Gastrocnemius medialis (tissue), 4 donors: ENCODE data around the gene SLC25A21. TPM values are rescaled to one million over a fixed set of nuclear protein-coding genes. Genes with fewer than 3 reads are reported as not detected.

ENCODE experiments used
- ATAC-seq, 2 donors: fragments of 150-250 bp; one replicate each; pipeline ENCODE4 v1.9.1; 2016
- DNase-seq, 2 donors: peaks; one replicate each; pipeline ENCODE4 v3.0.0-alpha.2; 2019
- H3K27ac ChIP-seq, 4 donors: fragments of 200-600 bp; sonication (generic); 1 replicate in 1 of 4; 2 replicates in 3 of 4; pipeline ENCODE4 v1.5.1; 2016 to 2018; ENCODE audit warnings: mild to moderate bottlenecking in 2 of 4, moderate library complexity in 1 of 4
- H3K27me3 ChIP-seq, 3 donors: fragments of 200-600 bp; sonication (generic) in 2 of 3; 1 replicate in 1 of 3; 2 replicates in 2 of 3; pipeline versions ENCODE4 v1.5.1 to v1.6.0; 2016 to 2019; ENCODE audit warnings: mild to moderate bottlenecking in 1 of 3, moderate library complexity in 1 of 3
- H3K36me3 ChIP-seq, 2 donors: fragments of 200-600 bp; sonication (generic) in 1 of 2; one replicate each; pipeline ENCODE4 v1.5.1; 2017 to 2018
- H3K4me1 ChIP-seq, 2 donors: fragments of 200-600 bp; sonication (generic) in 1 of 2; one replicate each; pipeline ENCODE4 v1.5.1; 2016 to 2017; ENCODE audit warnings: mild to moderate bottlenecking in 2 of 2
- H3K4me3 ChIP-seq, 4 donors: fragments of 200-600 bp; sonication (generic) in 3 of 4; 1 replicate in 1 of 4; 2 replicates in 3 of 4; pipeline ENCODE4 v1.5.1; 2016 to 2019; ENCODE audit warnings: mild to moderate bottlenecking in 2 of 4
- H3K9me3 ChIP-seq, 3 donors: fragments of 200-600 bp; sonication (generic) in 2 of 3; 1 replicate in 1 of 3; 2 replicates in 2 of 3; pipeline ENCODE4 v1.5.1; 2016 to 2019
- POLR2A ChIP-seq, 2 donors: fragments of 450-650 bp; IDR thresholded peaks; one replicate each; pipeline ENCODE4 v1.6.1; 2017; ENCODE audit warnings: antibody characterized with exemption in 2 of 2, mild to moderate bottlenecking in 2 of 2, moderate library complexity in 2 of 2
- in situ Hi-C, 4 donors: fragments of 200-750 bp; cut with MboI; loops; one replicate each; pipeline versions ENCODE4 v1.15.0 to v1.8.0; 2017; ENCODE audit warnings: low sequenced_read_pairs in 4 of 4
- intact Hi-C: fragments of 100-400 bp; cut with DNase I; formaldehyde crosslinking; loops from one replicate; pipeline ENCODE4 v1.15.1; 2023; ENCODE audit warnings: low total_unique reads
- total RNA-seq, 4 donors: library from RNA; depleted of rRNA; stranded (reverse); fragments of >200 nt; gene quantifications; one replicate each; pipeline versions ENCODE4 v1.1.0 to v1.2.3, GENCODE V29; 2016
- TF ChIP-seq, protein P1 (sequence below), 5 experiments: fragments of 450-650 bp in 3 of 5; fragments of 200-600 bp in 2 of 5; sonication (generic) in 2 of 5; IDR thresholded peaks in 4 of 5; conservative IDR thresholded peaks in 1 of 5; 1 replicate in 4 of 5; 2 replicates in 1 of 5; pipeline ENCODE4 v1.5.1; 2016 to 2019; ENCODE audit warnings: antibody characterized with exemption in 5 of 5, mild to moderate bottlenecking in 3 of 5, moderate library complexity in 3 of 5

The SLC25A21 gene
- total RNA-seq, 4 donors from 2014 or later, result 1.9 TPM; not detected in 3

DNA sequence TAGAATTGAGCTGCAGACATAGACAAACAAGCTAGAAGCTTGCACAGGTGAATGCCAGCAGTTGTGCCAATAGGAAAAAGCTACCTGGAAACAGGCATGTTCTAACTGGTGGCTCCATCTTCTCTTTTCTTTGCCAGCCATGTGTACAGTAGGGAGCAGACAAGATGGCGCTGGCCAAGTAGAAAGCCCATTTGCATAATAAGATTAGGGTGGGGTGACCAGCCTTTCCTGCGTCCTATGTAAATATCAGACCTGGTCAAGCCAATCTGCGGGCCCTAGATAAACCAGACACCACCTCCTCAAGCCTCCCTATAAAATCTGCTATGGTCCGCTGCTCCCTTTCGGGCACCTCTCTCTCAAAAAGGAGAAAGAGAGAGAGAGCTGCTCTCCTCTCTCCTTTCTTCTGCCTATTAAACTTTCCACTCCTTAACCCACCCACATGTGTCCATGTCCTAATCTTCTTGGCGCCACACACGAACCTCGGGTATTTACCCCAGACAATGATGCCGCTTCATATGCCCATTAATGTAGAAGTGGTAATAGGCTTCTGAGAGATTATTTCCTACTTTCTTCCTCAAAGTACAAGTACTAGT lies 201.0 kb downstream of the SLC25A21 start:
- no peaks in the 10 kb centered on the region for H3K27me3 ChIP-seq
- no peak overlapping the region for H3K27ac ChIP-seq
- no peak for DNase-seq
- TF ChIP-seq, protein P1, sequence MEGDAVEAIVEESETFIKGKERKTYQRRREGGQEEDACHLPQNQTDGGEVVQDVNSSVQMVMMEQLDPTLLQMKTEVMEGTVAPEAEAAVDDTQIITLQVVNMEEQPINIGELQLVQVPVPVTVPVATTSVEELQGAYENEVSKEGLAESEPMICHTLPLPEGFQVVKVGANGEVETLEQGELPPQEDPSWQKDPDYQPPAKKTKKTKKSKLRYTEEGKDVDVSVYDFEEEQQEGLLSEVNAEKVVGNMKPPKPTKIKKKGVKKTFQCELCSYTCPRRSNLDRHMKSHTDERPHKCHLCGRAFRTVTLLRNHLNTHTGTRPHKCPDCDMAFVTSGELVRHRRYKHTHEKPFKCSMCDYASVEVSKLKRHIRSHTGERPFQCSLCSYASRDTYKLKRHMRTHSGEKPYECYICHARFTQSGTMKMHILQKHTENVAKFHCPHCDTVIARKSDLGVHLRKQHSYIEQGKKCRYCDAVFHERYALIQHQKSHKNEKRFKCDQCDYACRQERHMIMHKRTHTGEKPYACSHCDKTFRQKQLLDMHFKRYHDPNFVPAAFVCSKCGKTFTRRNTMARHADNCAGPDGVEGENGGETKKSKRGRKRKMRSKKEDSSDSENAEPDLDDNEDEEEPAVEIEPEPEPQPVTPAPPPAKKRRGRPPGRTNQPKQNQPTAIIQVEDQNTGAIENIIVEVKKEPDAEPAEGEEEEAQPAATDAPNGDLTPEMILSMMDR (IDR thresholded peaks at IDR 0.05 in 4 of 5, conservative IDR thresholded peaks at IDR 0.05 in 1 of 5), result no peak
- TF ChIP-seq POLR2A (IDR thresholded peaks at IDR 0.05), result no peak
- no peaks in the 10 kb centered on the region for H3K36me3 ChIP-seq
- H3K9me3 ChIP-seq, result no peaks in the 10 kb centered on the region
- ATAC-seq, result no peak
- in situ Hi-C loops, result no loop called here
- H3K4me1 ChIP-seq, result no peaks in the 10 kb centered on the region
- H3K4me3 ChIP-seq, result no peak overlapping the region
- intact Hi-C loops, result no loop called here

DNA sequence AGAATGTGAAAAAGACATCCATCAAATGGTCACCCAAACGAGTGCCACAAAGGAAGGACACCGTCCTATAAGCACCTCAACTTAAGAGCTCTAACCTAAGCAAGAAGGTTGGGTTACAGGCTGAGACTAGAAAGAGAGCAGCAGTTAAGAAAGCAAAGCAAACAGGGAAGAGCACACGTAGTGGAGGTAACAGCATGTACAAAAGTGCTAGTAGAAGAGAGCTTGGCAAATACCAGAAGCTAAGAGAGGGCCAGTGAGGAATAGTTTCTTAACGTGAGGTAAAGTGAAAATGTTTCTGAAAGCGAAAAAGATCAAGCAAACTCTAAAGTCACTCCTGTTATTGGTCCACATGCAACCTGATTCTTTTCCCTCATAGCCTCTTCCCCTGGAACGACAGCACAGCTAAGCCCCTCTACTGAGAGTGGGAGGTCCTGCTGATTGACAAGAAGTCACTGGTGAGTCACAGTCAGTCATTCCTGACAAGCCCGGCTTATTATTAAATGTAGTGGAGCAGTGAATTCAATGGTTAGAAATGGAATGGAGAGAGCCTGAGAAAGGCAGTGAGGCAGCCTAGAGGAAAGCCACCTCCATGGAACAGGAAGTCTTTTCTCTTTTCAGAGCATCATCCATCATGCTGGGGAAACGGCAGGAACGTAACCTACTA lies 204.4 kb downstream of the SLC25A21 start:
- Histone ChIP-seq H3K4me3 (no peak overlapping the region), H3K27me3 (no peaks in the 10 kb centered on the region), H3K9me3 (no peaks in the 10 kb centered on the region), H3K27ac (no peak overlapping the region), H3K36me3 (no peaks in the 10 kb centered on the region), H3K4me1 (no peaks in the 10 kb centered on the region)
- TF ChIP-seq, protein P1 (IDR thresholded peaks at IDR 0.05 in 4 of 5, conservative IDR thresholded peaks at IDR 0.05 in 1 of 5), result no peak
- no peak for TF ChIP-seq POLR2A (IDR thresholded peaks at IDR 0.05)
- DNase-seq, result no peak
- in situ Hi-C loops, result no loop called here
- intact Hi-C loops, result no loop called here
- ATAC-seq, result no peak

DNA sequence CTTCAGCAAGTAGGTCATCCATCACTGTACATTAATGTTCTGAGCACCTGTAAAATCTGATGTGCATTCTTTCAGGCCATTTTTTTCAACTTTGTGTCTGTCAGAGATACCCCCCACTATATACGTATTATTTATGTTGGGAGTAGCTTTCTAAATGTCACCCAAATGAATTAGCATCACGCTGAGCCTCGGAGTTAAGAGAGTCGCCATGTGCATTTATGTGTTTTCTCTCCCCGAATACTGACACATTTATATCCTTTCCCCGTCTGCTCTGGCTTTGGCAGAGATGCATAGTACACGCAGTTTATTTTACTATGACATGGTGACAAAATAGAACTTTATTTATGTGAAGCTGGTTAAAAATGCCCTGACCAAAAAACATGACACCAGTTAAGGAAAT lies 216.4 kb downstream of the SLC25A21 start:
- H3K36me3 ChIP-seq, result no peaks in the 10 kb centered on the region
- in situ Hi-C loops (no loop called here), intact Hi-C loops (no loop called here)
- no peak for TF ChIP-seq POLR2A (IDR thresholded peaks at IDR 0.05)
- TF ChIP-seq, protein P1 (IDR thresholded peaks at IDR 0.05 in 4 of 5, conservative IDR thresholded peaks at IDR 0.05 in 1 of 5), result no peak
- H3K27ac ChIP-seq, result no peak overlapping the region
- DNase-seq (no peak), ATAC-seq (no peak)
- no peak overlapping the region for H3K4me3 ChIP-seq
- H3K27me3 ChIP-seq, result no peaks in the 10 kb centered on the region
- H3K4me1 ChIP-seq, result peaks cover 6 to 13% of the 10 kb centered on the region in 2 donors
- H3K9me3 ChIP-seq, result no peaks in the 10 kb centered on the region

DNA sequence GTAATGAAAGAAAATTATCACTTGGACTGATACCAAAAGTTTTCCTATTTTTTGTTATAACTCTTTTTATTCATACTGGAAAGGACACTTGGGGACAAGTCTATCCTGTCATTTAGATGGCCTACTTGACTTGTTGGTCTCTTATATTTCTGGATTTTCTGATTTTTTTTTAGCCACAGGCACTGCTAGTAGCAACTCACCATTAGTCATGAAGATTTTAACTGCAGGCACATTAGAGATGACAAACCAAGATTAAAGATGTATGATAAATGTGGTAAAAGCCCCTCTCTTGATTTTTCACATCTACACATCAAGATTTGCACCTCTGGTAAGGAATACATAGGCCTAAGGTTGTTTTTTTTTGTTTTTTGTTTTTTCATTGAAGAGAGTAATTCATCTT lies 217.0 kb downstream of the SLC25A21 start:
- ATAC-seq, result no peak

More for the DNA sequence above, 217.0 kb downstream of the SLC25A21 start:
- DNase-seq, result no peak
- in situ Hi-C loops, result no loop called here
- H3K4me3 ChIP-seq, result no peak overlapping the region
- no peaks in the 10 kb centered on the region for H3K36me3 ChIP-seq
- no peaks in the 10 kb centered on the region for H3K27me3 ChIP-seq
- H3K4me1 ChIP-seq, result peaks cover 6 to 13% of the 10 kb centered on the region in 2 donors
- intact Hi-C loops, result no loop called here
- TF ChIP-seq POLR2A (IDR thresholded peaks at IDR 0.05), result no peak
- TF ChIP-seq, protein P1 (IDR thresholded peaks at IDR 0.05 in 4 of 5, conservative IDR thresholded peaks at IDR 0.05 in 1 of 5), result no peak
- no peak overlapping the region for H3K27ac ChIP-seq
- H3K9me3 ChIP-seq, result no peaks in the 10 kb centered on the region
